Testis (tissue), 2 donors: ENCODE data around the gene SPDYE16.
"Not testable (repeated sequence)": the region's sequence is repeated elsewhere in the genome, so short reads cannot be mapped to it uniquely, and the experiment has no call there.

Source experiments
- CTCF ChIP-seq, 3 experiments: fragments of 450-650 bp in 2 of 3; fragments of 200-600 bp in 1 of 3; sonication (generic) in 1 of 3; IDR thresholded peaks; one replicate each; pipeline ENCODE4 v1.5.1; 2016 to 2019; ENCODE audit warnings: antibody characterized with exemption in 3 of 3, mild to moderate bottlenecking in 2 of 3, moderate library complexity in 1 of 3
- POLR2A ChIP-seq: fragments of 450-650 bp; IDR thresholded peaks from one replicate; pipeline ENCODE4 v1.6.1; 2017; ENCODE audit warnings: antibody characterized with exemption, mild to moderate bottlenecking, moderate library complexity

DNA sequence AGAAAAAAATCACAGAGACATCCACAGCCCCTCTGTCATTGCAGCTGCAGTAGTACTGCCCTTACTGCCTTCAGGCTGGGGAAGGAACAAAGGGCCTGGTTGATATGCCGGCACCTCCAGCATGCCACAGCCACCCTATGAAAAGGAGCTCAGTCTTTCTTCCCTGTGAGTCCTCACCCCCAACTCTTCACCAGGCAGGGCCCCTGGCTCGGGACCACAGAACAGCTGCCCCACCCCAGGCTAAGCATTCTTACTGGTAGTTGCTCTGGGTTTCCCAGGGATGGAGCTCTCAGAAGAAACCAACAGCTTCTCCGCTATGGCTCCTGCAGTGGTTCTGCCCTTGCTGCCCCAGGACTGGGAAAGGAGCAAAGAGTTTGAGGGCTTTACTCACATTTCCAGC, 47.9 kb upstream of the SPDYE16 start:
- not testable (repeated sequence) for TF ChIP-seq CTCF (IDR thresholded peaks at IDR 0.05); POLR2A
